ENCODE results near the gene B4GALNT3. TPM values are rescaled to one million over a fixed set of nuclear protein-coding genes. Genes with fewer than 3 reads are reported as not detected.

Gene B4GALNT3
- total RNA-seq (2016; rRNA removed; fragmentation: Illumina TruSeq; extraction: Trizol) (2.9 and 4.4 TPM in 2 replicates), polyA plus RNA-seq (2011; rRNA removed) (3.2 and 3.3 TPM in 2 replicates), polyA minus RNA-seq (2011; rRNA and poly(A)+ RNA removed; ENCODE audit: low replicate concordance) (2.2 TPM in 1 of 2 replicates, not detected in the other), Bru-seq, nascent RNA (percentile 34 among the genes with signal in this experiment), BruChase-seq, experiment 1, labeled RNA remaining after a 6-hour chase (percentile 34 among the genes with signal in this experiment), BruChase-seq, experiment 2, labeled RNA remaining after a 2-hour chase (percentile 38 among the genes with signal in this experiment)
- 0.71 TPM in 2 replicates for total RNA-seq (2016; cell fraction: cytosol; rRNA removed; fragmentation: Illumina TruSeq; extraction: Trizol; ENCODE audit: low read depth)
- total RNA-seq (2016; cell fraction: insoluble cytoplasmic fraction; rRNA removed; fragmentation: Illumina TruSeq; extraction: Trizol), result 1.5 and 4.8 TPM in 2 replicates
- total RNA-seq (2016; cell fraction: membrane; rRNA removed; fragmentation: Illumina TruSeq; extraction: Trizol), result 1.5 and 1.9 TPM in 2 replicates
- total RNA-seq (2016; cell fraction: nucleus; rRNA removed; fragmentation: Illumina TruSeq; extraction: Trizol), result 2.9 and 4.5 TPM in 2 replicates
- 1.4 and 1.6 TPM in 2 replicates for polyA plus RNA-seq (2011; cell fraction: cytosol; rRNA removed)
- 3.7 and 4.2 TPM in 2 replicates for polyA plus RNA-seq (2011; cell fraction: nucleus; rRNA removed)
- 1.1 and 1.3 TPM in 2 replicates for polyA plus RNA-seq (2012)
- polyA plus RNA-seq (2016; cell fraction: cytosol; fragmentation: Illumina TruSeq; extraction: Trizol; ENCODE audit: low read depth), result 0.20 and 0.24 TPM in 2 replicates
- 2.4 and 3.2 TPM in 2 replicates for polyA plus RNA-seq (2016; cell fraction: insoluble cytoplasmic fraction; fragmentation: Illumina TruSeq; extraction: Trizol; ENCODE audit: low read depth)
- polyA plus RNA-seq (2016; cell fraction: membrane; fragmentation: Illumina TruSeq; extraction: Trizol; ENCODE audit: low read depth), result 1.0 and 1.1 TPM in 2 replicates
- 10.8 TPM in 2 replicates for polyA plus RNA-seq (2016; cell fraction: nucleus; fragmentation: Illumina TruSeq; extraction: Trizol; ENCODE audit: insufficient read depth, low read depth)
- 0.53 and 0.99 TPM in 2 replicates for polyA minus RNA-seq (2011; cell fraction: cytosol; rRNA and poly(A)+ RNA removed)
- 1.2 and 2.9 TPM in 2 replicates for polyA minus RNA-seq (2011; cell fraction: nucleus; rRNA and poly(A)+ RNA removed)
- long read RNA-seq, experiment 1, result 0 reads
- long read RNA-seq, experiment 2, partial matches to known transcripts, result 1 of 6 reads
- long read RNA-seq, experiment 2, other reads (novel, unspliced or antisense), result 5 of 6 reads

- Histone ChIP-seq H3K4me2 (ENCODE audit: low read depth, low read length) (peak within 1 kb of the TSS; percentile 78), H2AFZ (ENCODE audit: low read length) (no peak within 1 kb of the TSS), H3K9me3 (ENCODE audit: low read length) (no peaks in the 10 kb centered on the region), H3K27ac (ENCODE audit: extremely low read length, insufficient read depth, low read length) (no peak within 1 kb of the TSS), H3K4me1 (ENCODE audit: insufficient read depth, low read length) (peaks cover 27% of the 10 kb centered on the region), H3K79me2 (ENCODE audit: insufficient read depth, low read length) (no peaks in the 10 kb centered on the region), H3K27me3 (ENCODE audit: control insufficient read depth in 1 of 2, insufficient read depth in 2 of 2, low read length in 2 of 2) (peaks cover 4 to 38% of the 10 kb centered on the region in 2 experiments), H3K4me3 (replicated peaks in 1 of 3; ENCODE audit: insufficient read depth in 1 of 3, low read depth in 2 of 3, low read length in 3 of 3) (peak within 1 kb of the TSS; percentile 46 to 71 (median 64); a peak in 5 of 6 replicates), H3K9ac (ENCODE audit: insufficient read depth, low read depth, low read length) (peak within 1 kb of the TSS; percentile 11; the same call in 1 of the 2 replicates), H3K36me3 (replicated peaks in 1 of 2; ENCODE audit: control insufficient read depth in 1 of 2, insufficient read depth in 2 of 2, low read length in 2 of 2) (no peaks in the 10 kb centered on the region), H4K20me1 (ENCODE audit: insufficient read depth, low read length) (no peaks in the 10 kb centered on the region)
- BruUV-seq (replicated peaks), result no TSS peak
- intact Hi-C loops (cut with micrococcal nuclease; ENCODE audit: unreplicated experiment), result no loop called here
- in situ Hi-C loops (cut with HindIII; ENCODE audit: extremely low pct_ligation_motif_present, low pct_unique_long_range_greater_than_20kb), result loop anchor here (5.0 kb wide), 1 partner anchor 83 kb away; no protein-coding TSS in a partner anchor
- DNase-seq (ENCODE audit: low spot score) (no peak), FAIRE-seq (no peak), ATAC-seq (peak; percentile 67)
- ChIA-PET POLR2A (no interaction called here), CTCF (ENCODE audit: low intra/inter-chr PET ratio, low total read pairs) (interaction anchor here (1.3 to 11.2 kb wide), 2 partner anchors 11 to 87 kb away, joined by 3 to 227 read pairs; no protein-coding TSS in a partner anchor)
- 15% methylated on average over 23 of the region's 82 CpGs for WGBS (ENCODE audit: low lambda C conversion rate)
- peak; percentile 25; the same call in 1 of the 2 replicates for TF ChIP-seq KDM5B (CRISPR knock-in tag; IDR thresholded peaks at IDR 0.05; ENCODE audit: borderline replicate concordance)
- TF ChIP-seq MAX (IDR thresholded peaks at IDR 0.05), result peak; percentile 31; the same call in 1 of the 2 replicates
- peak; percentile 17 for TF ChIP-seq XRCC5 (optimal IDR thresholded peaks at IDR 0.05; ENCODE audit: low read length)
- peak; percentile 82; the same call in 1 of the 2 replicates for TF ChIP-seq ZNF142 (CRISPR knock-in tag; IDR thresholded peaks at IDR 0.05)
- TF ChIP-seq TRIM22 (IDR thresholded peaks at IDR 0.05), result no peak
Observed at GRCh38 chr12:459430-460258, at the start of gene B4GALNT3. B4GALNT3 (plus strand) TSS chr12:459939; CDS start chr12:460377, 438 bp downstream.
